HTERT RPE-1 (cell line): ENCODE data around the gene DNAAF1.
"Not testable (repeated sequence)": the region's sequence is repeated elsewhere in the genome, so short reads cannot be mapped to it uniquely, and the experiment has no call there.

Source experiments
- in situ Hi-C: fragments of 300-500 bp; cut with MboI; formaldehyde crosslinking; loops from 4 replicates; pipeline ENCODE4 v1.14.3; 2020; ENCODE audit warnings: low sequenced_read_pairs

Gene DNAAF1

DNA sequence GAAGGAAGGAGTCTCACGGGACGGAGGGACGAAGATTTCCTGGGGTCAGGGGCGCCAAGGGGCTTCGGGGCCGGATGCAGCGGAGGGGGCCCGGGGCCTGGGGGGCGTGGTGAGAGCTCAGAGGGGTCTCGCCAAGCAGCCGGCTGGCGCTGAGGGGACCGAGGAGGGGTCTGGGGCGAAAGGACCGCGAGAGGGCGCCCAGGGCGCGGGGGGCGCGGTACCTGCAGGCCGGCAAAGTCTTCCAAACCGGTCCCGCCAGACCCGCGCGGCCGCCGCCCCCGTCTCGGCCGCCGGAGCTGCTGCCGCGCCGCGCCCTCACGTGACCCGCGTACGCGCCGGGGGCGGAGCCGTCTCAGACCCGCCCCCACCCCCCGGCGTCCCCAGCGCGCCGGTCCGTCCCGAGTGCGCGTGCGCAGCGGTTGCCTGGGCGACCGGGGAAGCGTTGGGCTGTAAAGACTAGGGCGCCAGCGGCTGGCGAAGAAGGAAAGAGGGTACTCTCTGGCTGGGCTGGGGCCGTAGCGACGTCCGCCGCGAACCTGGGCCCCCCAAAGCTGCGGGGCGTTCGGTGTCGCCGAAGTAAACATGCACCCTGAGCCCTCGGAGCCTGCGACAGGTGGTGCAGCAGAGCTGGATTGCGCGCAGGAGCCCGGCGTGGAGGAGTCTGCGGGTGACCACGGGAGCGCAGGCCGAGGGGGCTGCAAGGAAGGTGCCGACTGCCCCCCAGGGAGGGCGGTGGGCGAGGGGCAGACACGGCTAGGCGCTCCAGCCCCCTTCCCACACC is at the start of gene DNAAF1, which contains the start of gene HSDL1:
Gene DNAAF1, plus strand, starts transcription at position 450 of the 781 bp plus-strand sequence. Its CDS starts 133 bp downstream, at position 583.
Gene HSDL1, minus strand, starts transcription at position 319 of the 781 bp plus-strand sequence. CDS start 13,856 bp downstream, outside the sequence.
- in situ Hi-C loops, result no loop called here

DNA sequence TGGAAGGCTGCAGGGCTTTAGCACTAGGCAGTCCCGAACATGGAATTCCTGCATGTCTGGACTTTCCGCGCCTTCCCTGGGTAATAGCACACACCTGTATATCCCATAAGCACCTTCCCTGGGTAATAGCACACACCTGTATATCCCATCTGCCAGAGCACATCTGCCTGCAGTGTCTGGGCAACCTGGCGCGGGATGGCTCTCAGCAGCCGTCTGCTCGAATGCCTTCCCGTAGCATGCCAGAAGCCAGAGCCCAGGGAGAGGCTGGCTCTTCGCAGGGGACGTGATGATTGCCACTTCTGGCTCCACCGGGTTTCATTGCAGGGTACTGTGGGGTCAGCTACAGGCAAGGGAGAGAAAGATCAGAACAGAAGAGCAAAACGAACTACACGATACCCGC is 49.6 kb upstream of the DNAAF1 start:
- in situ Hi-C loops, result no loop called here

DNA sequence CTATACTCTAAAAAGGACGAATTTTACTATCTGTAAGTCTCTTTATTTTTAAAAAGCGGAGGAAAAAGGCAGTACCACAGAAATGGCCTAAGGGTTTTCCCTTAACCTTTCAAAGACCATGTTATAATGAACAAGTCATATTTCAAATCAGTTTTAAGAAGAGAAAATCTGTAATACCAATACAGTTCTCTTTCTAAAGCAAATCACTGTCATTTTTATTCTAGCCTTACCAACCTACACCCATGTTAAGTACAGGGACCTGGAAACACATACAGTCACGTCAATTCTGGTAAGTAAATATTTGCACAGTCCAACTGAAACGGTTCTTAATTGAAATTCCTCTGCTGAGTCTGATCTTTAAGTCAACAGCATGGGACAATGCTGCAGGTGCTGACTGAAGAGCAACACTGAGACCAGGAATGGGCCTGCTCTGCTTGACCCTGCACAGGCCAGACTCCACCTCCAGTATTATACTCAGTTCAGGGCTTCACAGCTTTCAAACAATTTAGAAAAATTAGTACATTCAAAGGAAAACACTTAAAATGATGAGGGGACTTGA is 48.6 kb upstream of the DNAAF1 start:
- in situ Hi-C loops, result no loop called here

DNA sequence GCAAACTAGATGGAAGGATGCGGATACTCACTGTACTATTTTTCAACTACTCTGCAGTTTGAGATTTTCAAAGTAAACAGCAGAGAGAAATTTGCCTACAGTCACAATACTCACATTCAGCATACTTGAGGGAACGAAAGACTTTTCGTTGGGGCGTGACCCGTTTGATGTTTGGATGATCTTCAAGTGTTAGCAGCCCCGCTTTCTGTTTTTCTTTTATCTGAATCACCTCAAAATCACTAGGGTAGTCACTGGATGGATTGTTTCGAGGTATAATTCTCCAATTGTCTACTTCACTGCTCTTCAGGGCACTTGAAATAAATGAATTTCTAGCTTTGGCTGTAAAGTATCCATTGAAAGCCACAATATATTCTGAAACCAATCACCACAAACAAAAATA is 46.2 kb upstream of the DNAAF1 start:
- in situ Hi-C loops, result no loop called here

DNA sequence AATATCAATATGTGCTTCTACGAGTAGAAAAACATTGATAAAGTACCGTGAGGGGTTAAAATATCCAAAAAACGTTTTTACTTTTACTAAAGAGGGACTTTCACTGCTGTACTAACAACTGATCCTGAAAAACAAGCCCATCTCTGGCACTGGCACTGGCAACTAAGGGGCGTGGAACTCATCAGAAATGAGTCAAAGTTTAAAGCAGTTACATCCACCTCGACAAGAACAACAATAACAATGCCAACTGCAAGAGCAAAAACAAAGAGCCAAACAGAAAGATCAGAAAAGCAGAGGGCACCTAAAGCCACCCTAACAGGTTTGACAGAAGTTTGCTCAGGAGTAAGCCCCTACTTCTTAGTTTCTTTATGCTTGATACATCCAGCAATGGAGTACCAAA is 41.4 kb upstream of the DNAAF1 start:
- in situ Hi-C loops, result no loop called here

DNA sequence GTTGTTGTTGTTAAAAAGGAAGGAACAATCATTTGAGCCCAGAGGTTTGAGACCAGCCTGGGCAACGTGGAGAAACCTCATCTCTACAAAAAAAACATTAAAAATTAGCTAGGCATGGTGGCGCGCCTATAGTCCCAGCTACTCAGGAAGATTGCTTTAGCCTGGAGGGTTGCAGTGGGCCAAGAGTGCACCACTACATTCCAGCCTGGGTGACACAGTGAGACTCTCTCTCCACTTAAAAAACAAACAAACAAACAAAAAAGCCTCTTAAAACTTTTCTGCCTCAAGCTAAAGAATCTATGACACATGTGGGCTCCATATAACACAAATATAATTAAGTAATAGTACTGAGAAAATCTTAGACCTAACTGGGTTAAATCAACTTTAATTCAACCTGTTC is 40.9 kb upstream of the DNAAF1 start:
- in situ Hi-C loops, result no loop called here

DNA sequence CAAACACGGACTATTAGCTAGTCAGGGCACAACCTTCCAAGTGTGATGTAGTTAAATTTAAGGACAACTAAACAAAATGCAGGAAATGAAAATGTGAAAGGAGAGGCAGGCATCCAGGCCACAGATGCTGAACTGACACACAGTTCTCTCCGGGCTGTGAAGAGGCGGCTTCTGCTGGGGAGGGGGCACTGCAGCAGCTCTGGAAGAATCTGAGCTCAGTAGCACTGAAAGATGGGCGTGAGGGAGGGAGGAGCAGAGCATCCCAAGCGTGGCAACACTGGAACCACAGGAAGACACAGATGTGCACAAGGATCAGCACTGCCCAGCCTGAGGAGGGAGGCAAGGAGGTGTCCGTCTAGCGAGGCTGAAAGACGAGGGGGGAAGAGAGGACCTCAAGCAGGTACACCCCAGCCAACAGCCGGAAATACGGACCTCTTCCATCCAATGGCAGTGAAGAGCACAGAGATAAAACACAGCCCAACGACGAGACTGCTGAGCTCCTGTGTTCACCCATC is 39.8 kb upstream of the DNAAF1 start:
- in situ Hi-C loops, result no loop called here

DNA sequence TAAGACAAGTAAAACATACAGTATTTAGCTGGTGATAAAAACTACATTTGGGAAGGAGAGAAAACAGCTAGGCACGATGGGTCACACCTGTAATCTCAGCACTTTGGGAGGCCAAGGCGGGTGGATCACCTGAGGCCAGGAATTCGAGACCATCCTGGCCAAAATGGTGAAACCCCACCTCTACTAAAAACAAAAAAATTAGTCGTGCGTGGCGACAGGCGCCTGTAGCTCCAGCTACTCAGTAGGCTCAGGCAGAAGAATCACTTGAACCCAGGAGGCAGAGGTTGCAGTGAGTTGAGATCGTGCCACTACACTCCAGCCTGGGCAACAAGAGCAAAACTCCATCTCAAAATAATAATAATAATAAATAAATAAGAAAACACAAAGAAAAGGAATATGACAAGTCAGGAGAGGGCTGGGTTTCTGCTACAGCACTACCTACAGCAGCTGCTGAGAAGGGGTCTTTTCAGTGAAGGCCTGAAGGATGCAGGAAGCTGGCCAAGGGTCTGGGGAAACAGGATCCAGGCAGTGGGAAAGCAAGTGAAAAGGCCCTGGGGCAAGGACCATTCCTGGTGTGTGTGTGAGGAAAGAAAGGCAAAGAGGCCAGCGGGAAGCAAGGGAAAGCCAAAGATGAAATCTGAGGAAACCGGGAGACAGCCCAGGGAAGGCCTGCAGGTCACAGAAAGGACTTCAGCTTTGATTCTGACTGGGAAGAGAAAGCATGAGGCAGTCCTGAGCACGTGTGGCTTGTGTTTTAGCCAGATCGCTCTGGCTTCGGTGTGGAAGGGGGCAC is 39.0 kb upstream of the DNAAF1 start:
- in situ Hi-C loops, result no loop called here

DNA sequence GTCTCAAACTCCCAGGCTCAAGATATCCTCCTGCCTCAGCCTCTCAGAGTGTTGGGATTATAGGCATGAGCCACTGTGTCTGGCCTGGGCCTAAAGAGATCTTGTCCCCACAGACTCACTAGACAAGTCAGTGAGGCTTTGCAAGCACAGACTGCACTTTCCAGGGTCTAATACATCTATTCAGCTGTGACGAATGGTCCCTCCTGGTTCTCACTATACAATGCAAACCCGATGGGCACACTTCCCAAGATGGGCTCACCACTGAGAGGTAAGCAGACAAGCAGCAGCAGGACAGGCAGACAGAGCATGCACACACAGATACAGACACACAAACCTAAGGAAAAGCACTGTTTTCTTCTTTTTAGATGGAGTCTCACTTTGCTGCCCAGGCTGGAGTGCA is 37.2 kb upstream of the DNAAF1 start:
- in situ Hi-C loops, result no loop called here

DNA sequence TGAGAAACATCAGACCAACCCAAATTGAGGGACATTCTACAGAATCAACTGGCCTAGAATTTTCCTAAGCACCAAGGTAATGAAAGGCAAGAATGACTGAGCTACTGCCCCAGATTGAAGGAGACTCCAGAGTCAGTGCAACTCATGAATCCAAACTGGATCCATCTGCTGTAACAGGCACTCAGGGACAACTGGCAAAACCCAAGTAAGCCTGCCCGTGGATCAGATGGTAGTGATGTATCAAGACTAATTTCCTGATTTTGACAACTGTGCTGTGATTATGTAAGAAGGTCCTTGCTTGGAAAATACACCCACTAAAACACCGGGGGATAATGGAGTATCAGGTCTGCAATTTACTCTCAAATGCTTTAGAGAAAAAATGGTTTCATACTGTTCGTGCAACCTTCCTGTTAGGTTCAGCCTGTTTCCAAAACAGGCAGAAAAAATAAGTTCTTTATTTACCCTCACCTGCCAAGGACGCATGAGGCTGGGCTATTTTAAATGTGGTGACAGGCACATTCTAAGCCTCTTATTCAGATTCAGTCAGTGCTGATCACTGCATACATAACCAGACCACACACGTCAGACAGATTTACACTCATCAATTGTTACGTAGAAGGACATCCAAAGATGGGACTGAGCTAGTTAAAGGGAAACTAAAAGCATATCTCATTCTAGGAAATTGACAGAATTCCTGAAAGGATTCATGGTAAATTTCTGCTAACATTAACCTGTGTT is 35.3 kb upstream of the DNAAF1 start:
- in situ Hi-C loops, result no loop called here

DNA sequence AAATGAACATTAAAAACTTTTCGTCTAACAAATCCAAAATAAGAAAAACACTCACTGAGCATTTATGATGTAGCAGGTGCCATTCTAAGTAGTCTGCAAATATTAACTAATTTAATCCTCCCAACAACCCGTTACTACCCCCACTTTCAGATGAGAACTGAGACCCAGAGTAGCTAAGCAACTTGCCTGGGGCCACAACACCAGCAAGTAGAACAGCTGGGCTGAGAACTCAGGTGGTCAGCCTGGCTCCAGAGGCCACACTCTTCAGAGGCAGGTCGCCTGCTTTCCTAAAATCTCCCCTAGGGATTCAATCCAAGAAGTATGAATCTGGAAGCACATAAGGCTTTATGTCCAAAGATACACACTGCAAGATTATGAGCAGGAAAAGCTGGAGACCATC is 34.6 kb upstream of the DNAAF1 start:
- in situ Hi-C loops, result no loop called here

DNA sequence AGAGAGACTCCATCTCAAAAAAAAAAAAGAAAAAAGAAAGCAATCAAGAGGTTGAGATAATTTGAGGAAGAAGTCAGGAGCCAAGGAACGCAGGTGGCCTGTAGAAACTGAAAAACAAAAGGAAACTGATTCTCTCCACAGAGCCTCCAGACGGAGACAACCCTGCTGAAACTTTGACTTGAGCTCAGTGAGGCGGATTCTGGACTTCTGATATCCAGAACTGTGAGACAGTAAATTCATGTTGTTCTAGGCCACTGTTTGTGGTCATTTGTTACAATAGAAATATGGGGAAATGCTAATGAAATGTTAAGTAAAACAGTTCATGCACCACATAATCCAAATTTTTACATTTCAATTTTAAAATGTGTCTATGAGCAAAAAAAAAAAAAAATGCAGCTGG is 33.6 kb upstream of the DNAAF1 start:
- in situ Hi-C loops, result no loop called here

DNA sequence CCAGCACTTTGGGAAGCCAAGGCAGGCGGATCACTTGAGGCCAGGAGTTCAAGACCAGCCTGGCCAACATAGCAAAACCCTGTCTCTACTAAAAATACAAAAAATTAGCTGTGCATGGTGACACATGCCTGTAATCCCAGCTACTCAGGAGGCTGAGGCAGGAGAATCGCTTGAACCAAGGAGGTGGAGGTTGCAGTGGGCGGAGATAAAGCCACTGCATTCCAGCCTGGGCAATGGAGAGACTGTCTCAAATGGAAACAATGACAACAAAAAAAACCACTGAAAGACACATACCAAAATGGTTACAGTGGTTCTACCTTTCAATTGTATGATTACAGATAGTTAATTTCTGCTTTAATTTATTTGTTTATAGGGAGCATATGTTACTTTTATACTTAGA is 33.2 kb upstream of the DNAAF1 start:
- in situ Hi-C loops, result not testable (repeated sequence)

DNA sequence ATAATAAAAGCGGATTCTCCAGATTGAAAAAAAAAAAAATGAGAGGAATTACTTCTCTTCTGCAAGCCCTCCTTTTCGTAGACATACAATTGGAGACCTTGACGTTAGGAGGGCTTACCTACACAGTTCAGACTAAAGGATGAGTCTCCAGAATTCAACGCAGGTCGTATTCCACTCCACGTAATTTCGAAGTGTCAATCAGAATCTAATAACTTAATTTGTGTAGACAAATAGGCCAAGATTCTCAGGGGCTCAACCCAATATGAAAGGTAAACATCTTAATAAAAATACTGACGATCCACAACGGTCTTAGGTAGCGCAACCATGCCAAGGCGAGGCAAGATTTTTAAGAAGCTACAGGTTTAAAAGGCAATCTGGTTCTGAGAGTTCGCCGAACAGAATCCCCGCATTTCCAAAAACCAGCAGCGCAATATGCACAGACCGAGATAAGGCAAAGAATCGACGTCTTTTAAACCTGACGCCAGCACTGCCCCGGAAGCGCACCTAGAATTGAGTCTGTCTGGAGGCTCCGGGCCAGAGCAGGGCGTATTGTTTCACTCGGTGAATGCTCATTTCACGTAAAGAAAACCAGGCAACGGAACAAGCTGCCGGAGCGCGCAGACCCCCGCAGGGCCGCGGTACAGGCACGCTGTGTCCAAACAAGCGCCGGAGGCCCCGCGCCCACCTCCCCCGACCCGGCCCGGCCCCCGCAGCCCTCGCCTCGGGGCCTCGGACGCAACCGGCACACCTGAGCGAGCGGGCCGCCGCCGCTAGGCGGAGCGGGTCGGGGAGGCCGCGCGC is 29.0 kb upstream of the DNAAF1 start:
- in situ Hi-C loops, result no loop called here

DNA sequence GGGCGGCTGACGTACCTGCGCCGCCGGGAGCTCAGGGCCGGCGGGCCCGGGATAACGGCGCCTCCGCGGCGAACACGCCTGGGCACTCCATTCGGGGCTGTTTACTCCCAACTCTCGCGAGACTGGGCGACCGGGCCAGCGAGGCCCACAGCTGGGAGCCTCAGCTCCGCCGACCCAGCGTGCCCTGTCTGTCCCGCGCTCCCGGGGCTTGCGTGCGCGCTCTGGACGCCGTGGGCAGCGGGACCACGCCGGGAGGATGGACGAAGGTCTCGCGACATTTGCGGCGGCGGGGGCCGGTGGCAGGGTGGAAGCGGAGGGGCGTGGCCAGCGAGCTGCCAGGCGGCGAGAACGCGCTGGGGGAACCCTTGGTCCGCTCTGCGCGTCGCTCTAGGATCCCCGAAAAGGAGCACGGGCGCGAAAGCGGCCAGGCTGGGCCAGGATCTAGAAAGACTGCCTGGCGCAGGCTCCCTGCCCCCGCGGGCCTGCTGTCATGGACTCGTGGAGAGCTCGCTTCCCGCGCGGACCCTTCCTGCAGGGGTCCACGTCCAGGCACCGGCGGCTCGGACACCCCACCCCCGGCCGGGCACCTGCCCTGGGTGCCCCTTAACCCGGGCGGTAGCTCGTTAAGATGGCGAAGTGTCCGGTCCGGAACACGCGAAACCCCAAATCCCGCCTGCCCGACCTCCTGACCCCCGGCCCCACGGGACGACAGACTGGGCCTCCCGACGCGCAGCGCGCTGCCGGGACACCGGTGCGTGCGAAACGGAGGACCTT is 28.2 kb upstream of the DNAAF1 start, which contains the start of gene MBTPS1:
Gene MBTPS1, minus strand, starts transcription at position 223 of the 774 bp plus-strand sequence. CDS start 15,159 bp downstream, outside the sequence.
- in situ Hi-C loops, result no loop called here

DNA sequence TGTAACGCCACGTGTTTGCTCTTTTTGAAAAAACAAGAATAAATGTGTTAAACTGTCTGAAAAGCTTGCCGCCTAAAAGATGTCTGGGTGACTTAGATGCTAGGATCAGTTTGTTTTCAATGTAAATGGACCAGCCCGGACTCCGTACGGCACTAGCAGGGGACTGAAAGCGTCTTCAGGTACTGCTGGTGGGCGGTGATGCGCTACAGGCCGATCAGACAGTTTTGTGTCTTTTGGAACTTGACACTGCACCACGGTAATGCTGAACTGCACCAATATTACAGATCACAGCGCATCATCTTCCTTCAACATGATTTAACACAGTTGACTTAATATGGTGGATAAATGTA is 27.6 kb upstream of the DNAAF1 start:
- in situ Hi-C loops, result no loop called here

DNA sequence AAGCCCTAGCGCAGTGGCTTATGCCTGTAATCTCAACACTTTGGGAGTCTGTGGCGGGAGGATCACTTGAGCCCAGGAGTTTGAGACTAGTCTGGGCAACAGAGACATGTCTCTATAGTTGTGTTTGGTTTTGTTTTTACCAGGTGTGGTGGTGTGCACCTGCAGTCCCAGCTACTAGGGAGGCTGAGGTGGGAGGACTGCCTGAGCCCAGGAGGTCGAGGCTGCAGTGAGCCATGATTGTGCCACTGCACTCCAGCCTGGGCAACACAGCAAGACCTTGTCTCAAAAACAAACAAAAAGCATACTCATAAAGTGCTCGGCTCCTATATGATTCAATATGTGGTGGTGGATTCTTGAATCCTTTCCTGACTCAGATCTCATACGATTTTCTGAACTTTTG is 26.8 kb upstream of the DNAAF1 start:
- in situ Hi-C loops, result not testable (repeated sequence)

DNA sequence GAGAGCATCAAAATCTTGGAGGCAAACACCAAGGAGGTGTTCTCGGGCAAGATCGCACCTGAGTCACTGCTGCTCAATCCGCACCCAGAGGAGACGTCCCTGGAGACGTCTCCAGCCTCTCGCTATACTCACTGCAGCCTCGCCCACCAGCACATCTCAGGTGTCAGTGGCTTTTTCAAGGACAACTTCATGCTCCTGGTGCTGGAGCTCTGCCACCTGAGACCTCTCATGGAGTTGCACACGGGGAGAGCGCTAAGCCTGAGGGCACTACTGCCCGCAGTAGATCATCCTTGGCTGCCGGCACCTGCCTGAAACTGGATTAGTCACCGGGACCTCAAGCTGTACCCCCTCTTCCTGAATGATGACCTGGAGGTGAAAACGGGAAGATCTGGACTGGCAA is 25.7 kb upstream of the DNAAF1 start:
- in situ Hi-C loops, result no loop called here

DNA sequence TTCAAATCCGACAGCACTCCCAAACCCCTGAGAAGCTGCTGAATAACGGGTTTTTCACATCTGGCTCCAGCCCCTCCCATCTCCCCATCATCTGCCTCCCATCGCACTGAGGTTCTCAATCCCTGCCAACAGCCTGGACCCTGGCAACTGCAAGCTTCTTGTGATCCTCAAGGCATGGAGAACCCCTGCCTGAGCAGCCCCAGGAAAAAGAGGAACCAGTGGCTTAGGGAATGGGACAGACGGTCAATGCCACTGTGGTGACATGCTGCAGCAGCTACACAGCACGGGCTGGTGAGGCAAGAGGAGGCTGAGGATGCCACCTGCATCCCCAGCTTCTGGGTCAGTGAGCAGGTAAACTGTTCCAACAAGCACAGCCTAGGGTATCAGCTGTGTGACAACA is 25.1 kb upstream of the DNAAF1 start:
- in situ Hi-C loops, result no loop called here
